H1 (cell line): Measurements from ENCODE around the gene DOCK8. TPM values are rescaled to one million over a fixed set of nuclear protein-coding genes. Genes with fewer than 3 reads are reported as not detected.

Experiments
- CHD1 ChIP-seq: IDR thresholded peaks from 2 replicates; pipeline ENCODE4 v1.6.1; 2012; ENCODE audit warnings: low read depth, low read length, improper control_type of control experiment
- EGR1 ChIP-seq: IDR thresholded peaks from 2 replicates; pipeline ENCODE4 v1.6.1; 2011; ENCODE audit warnings: low read depth, low read length, borderline replicate concordance
- GTF2F1 ChIP-seq: IDR thresholded peaks from 2 replicates; pipeline ENCODE4 v1.6.1; 2012; ENCODE audit warnings: low read depth, low read length, improper control_type of control experiment, borderline replicate concordance
- HDAC2 ChIP-seq, 2 experiments: fragments of 300-600 bp in 1 of 2; sonication (generic) in 1 of 2; IDR thresholded peaks; 2 replicates each; pipeline ENCODE4 v1.6.1; 2011 to 2012; ENCODE audit warnings: low read depth in 2 of 2, low read length in 2 of 2, mild to moderate bottlenecking in 2 of 2, moderate library complexity in 2 of 2, borderline replicate concordance in 1 of 2, inconsistent platforms in 1 of 2
- RNF2 ChIP-seq: fragments of 200-900, 300-1000 bp; sonication (generic); IDR thresholded peaks from 2 replicates; pipeline ENCODE4 v1.7.1; 2016; ENCODE audit warnings: borderline replicate concordance, low read depth, mild to moderate bottlenecking, antibody characterized with exemption, low read length; ENCODE audit not compliant: poor library complexity, severe bottlenecking; ENCODE audit errors: missing control alignments
- polyA plus RNA-seq, 7 experiments: library from polyadenylated mRNA; depleted of rRNA in 3 of 7; stranded (reverse) in 5 of 7; unstranded in 2 of 7; fragments of >200 nt in 5 of 7; fragments of 200-250 nt in 2 of 7; gene quantifications; 1 replicate in 5 of 7; 2 replicates in 1 of 7; 4 replicates in 1 of 7; pipeline versions ENCODE4 v1.2.1 to v1.2.3, GENCODE V29; 2011 to 2013; ENCODE audit warnings: missing spikeins in 2 of 7, mixed read lengths in 2 of 7
- total RNA-seq: library from RNA; stranded (reverse); fragmentation: NEBNext Ultra II Directional; extraction: Animal tissue kit (Norgen Biotek cat#: 25700); gene quantifications from 2 replicates; pipeline ENCODE4 v1.2.1, GENCODE V29; 2021

DOCK8 gene
- total and polyA plus RNA-seq, 2 of the 8 experiments (the other 6 are each of a cell fraction or from before 2014, with no cell fraction given) = 0.57 to 2.0 TPM

GRCh38 chr9:447230-448025, 232.8 kb downstream of the DOCK8 start (continued):
- TF ChIP-seq HDAC2 (IDR thresholded peaks at IDR 0.05; ENCODE audit: borderline replicate concordance in 1 of 2, low read depth in 2 of 2, low read length in 2 of 2) = no peak
- no peak for TF ChIP-seq CHD1
- TF ChIP-seq RNF2 = no peak
- TF ChIP-seq GTF2F1 = no peak
- no peak for TF ChIP-seq EGR1
